ENCODE measurements around the gene P2RX4.

The P2RX4 gene

DNA sequence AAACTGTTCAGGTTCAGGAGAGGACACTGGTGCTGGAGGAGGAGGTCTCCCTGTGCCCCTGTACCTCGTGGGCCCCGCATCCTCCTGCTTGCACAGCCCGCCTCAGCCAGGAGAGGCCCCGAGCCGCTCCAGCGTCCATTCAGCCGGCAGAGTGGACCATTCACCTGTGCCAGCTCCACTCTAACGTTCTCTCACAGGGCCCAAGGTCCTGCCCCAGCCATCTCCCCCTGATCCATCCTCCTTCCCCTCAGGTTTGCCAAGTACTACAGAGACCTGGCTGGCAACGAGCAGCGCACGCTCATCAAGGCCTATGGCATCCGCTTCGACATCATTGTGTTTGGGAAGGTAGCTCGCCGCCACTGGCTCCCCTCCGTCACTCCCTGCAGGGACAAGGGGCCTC is 22.2 kb downstream of the P2RX4 start:
- Histone ChIP-seq H2AFZ (ENCODE audit: low read depth, low read length, severe bottlenecking) (no peak overlapping the region), H3K9ac (ENCODE audit: low read length) (no peak overlapping the region), H3K27ac (ENCODE audit: low read depth, low read length) (no peak overlapping the region), H3K79me2 (ENCODE audit: insufficient read depth, low read length) (no peaks in the 10 kb centered on the region), H3K9me3 (ENCODE audit: insufficient read depth, low read length) (no peaks in the 10 kb centered on the region), H3F3A (ENCODE audit: insufficient read depth) (no peaks in the 10 kb centered on the region), H3K27me3 (ENCODE audit: low read length) (no peaks in the 10 kb centered on the region), H4K20me1 (ENCODE audit: low read depth, low read length) (no peaks in the 10 kb centered on the region), H3K4me2 (ENCODE audit: low read depth, low read length, poor library complexity, severe bottlenecking) (no peak overlapping the region), H3K36me3 (ENCODE audit: low read length) (no peaks in the 10 kb centered on the region), H3K4me3 (ENCODE audit: insufficient read depth, low read length, poor library complexity, severe bottlenecking) (no peak overlapping the region), H3K9me2 (replicated peaks; ENCODE audit: insufficient read depth, low read length) (no peaks in the 10 kb centered on the region)
- TF ChIP-seq, protein P1, sequence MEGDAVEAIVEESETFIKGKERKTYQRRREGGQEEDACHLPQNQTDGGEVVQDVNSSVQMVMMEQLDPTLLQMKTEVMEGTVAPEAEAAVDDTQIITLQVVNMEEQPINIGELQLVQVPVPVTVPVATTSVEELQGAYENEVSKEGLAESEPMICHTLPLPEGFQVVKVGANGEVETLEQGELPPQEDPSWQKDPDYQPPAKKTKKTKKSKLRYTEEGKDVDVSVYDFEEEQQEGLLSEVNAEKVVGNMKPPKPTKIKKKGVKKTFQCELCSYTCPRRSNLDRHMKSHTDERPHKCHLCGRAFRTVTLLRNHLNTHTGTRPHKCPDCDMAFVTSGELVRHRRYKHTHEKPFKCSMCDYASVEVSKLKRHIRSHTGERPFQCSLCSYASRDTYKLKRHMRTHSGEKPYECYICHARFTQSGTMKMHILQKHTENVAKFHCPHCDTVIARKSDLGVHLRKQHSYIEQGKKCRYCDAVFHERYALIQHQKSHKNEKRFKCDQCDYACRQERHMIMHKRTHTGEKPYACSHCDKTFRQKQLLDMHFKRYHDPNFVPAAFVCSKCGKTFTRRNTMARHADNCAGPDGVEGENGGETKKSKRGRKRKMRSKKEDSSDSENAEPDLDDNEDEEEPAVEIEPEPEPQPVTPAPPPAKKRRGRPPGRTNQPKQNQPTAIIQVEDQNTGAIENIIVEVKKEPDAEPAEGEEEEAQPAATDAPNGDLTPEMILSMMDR (IDR thresholded peaks at IDR 0.05; ENCODE audit: insufficient read depth, low read length, poor library complexity, severe bottlenecking): no peak
- no peak for TF ChIP-seq EZH2phosphoT487 (conservative IDR thresholded peaks at IDR 0.05; ENCODE audit: low read length)

DNA sequence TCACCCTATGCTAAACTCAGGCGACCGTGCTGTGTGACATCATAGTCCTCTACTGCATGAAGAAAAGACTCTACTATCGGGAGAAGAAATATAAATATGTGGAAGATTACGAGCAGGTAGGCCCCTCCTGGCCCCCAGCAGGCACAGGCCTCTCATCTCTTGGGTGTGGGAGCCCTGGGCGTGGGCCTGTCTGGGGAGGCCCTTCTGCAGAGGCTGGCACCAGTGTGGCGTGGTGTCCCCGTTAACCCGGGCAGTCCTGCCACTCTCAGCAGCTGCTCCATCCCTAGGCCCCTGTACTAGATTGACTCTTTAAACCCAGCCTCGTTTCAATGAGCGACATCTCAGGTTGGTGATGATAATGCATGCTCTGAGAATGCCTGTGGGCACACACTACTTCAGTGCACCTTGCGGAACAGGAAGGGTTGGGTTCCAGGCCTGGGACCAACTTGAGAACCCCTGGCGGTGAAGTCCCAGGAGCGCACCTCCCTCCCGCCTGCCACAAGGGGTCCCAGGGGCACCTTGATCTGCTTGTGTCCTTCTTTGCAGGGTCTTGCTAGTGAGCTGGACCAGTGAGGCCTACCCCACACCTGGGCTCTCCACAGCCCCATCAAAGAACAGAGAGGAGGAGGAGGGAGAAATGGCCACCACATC is 23.2 kb downstream of the P2RX4 start:
- Histone ChIP-seq H3K4me2 (ENCODE audit: low read depth, low read length, poor library complexity, severe bottlenecking) (no peak overlapping the region), H3K4me3 (ENCODE audit: insufficient read depth, low read length, poor library complexity, severe bottlenecking) (no peak overlapping the region), H3K9ac (ENCODE audit: low read length) (no peak overlapping the region), H3K9me2 (replicated peaks; ENCODE audit: insufficient read depth, low read length) (no peaks in the 10 kb centered on the region), H4K20me1 (ENCODE audit: low read depth, low read length) (no peaks in the 10 kb centered on the region), H3K36me3 (ENCODE audit: low read length) (no peaks in the 10 kb centered on the region), H3F3A (ENCODE audit: insufficient read depth) (no peaks in the 10 kb centered on the region), H3K9me3 (ENCODE audit: insufficient read depth, low read length) (no peaks in the 10 kb centered on the region), H3K27me3 (ENCODE audit: low read length) (no peaks in the 10 kb centered on the region), H2AFZ (ENCODE audit: low read depth, low read length, severe bottlenecking) (no peak overlapping the region), H3K27ac (ENCODE audit: low read depth, low read length) (no peak overlapping the region), H3K79me2 (ENCODE audit: insufficient read depth, low read length) (no peaks in the 10 kb centered on the region)
- TF ChIP-seq EZH2phosphoT487 (conservative IDR thresholded peaks at IDR 0.05; ENCODE audit: low read length): no peak
- TF ChIP-seq, protein P1 (IDR thresholded peaks at IDR 0.05; ENCODE audit: insufficient read depth, low read length, poor library complexity, severe bottlenecking): no peak

DNA sequence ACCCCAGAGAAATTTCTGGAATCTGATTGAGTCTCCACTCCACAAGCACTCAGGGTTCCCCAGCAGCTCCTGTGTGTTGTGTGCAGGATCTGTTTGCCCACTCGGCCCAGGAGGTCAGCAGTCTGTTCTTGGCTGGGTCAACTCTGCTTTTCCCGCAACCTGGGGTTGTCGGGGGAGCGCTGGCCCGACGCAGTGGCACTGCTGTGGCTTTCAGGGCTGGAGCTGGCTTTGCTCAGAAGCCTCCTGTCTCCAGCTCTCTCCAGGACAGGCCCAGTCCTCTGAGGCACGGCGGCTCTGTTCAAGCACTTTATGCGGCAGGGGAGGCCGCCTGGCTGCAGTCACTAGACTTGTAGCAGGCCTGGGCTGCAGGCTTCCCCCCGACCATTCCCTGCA is 23.7 kb downstream of the P2RX4 start:
- Histone ChIP-seq H3K9me2 (replicated peaks; ENCODE audit: insufficient read depth, low read length) (no peaks in the 10 kb centered on the region), H3K79me2 (ENCODE audit: insufficient read depth, low read length) (no peaks in the 10 kb centered on the region), H3K36me3 (ENCODE audit: low read length) (no peaks in the 10 kb centered on the region), H4K20me1 (ENCODE audit: low read depth, low read length) (no peaks in the 10 kb centered on the region), H3F3A (ENCODE audit: insufficient read depth) (no peaks in the 10 kb centered on the region), H3K9me3 (ENCODE audit: insufficient read depth, low read length) (no peaks in the 10 kb centered on the region), H3K4me3 (ENCODE audit: insufficient read depth, low read length, poor library complexity, severe bottlenecking) (no peak overlapping the region), H2AFZ (ENCODE audit: low read depth, low read length, severe bottlenecking) (no peak overlapping the region), H3K27me3 (ENCODE audit: low read length) (no peaks in the 10 kb centered on the region), H3K4me2 (ENCODE audit: low read depth, low read length, poor library complexity, severe bottlenecking) (no peak overlapping the region), H3K27ac (ENCODE audit: low read depth, low read length) (no peak overlapping the region), H3K9ac (ENCODE audit: low read length) (no peak overlapping the region)
- TF ChIP-seq EZH2phosphoT487 (conservative IDR thresholded peaks at IDR 0.05; ENCODE audit: low read length): no peak
- TF ChIP-seq, protein P1 (IDR thresholded peaks at IDR 0.05; ENCODE audit: insufficient read depth, low read length, poor library complexity, severe bottlenecking): no peak
